ENCODE data around the gene C1orf105.

The C1orf105 gene

GRCh38 chr1:172400722-172401105, 19.8 kb upstream of the C1orf105 start:
- H3K4me3 ChIP-seq (ENCODE audit: low read depth, low read length): no peak overlapping the region
- TF ChIP-seq CTCF (IDR thresholded peaks at IDR 0.05; ENCODE audit: low read depth, low read length): no peak

- no peak for TF ChIP-seq CTCF (IDR thresholded peaks at IDR 0.05; ENCODE audit: low read depth, low read length)
- H3K4me3 ChIP-seq (ENCODE audit: low read depth, low read length): no peak overlapping the region
Observed at GRCh38 chr1:172401477-172401876, 19.0 kb upstream of the C1orf105 start.

GRCh38 chr1:172401892-172402291, 18.6 kb upstream of the C1orf105 start:
- no peak for TF ChIP-seq CTCF (IDR thresholded peaks at IDR 0.05; ENCODE audit: low read depth, low read length)
- H3K4me3 ChIP-seq (ENCODE audit: low read depth, low read length): no peak overlapping the region

- no peak overlapping the region for H3K4me3 ChIP-seq (ENCODE audit: low read depth, low read length)
- TF ChIP-seq CTCF (IDR thresholded peaks at IDR 0.05; ENCODE audit: low read depth, low read length): no peak
Observed at GRCh38 chr1:172402878-172403569, 17.5 kb upstream of the C1orf105 start.

- no peak overlapping the region for H3K4me3 ChIP-seq (ENCODE audit: low read depth, low read length)
- TF ChIP-seq CTCF (IDR thresholded peaks at IDR 0.05; ENCODE audit: low read depth, low read length): no peak
Observed at GRCh38 chr1:172404121-172404520, 16.4 kb upstream of the C1orf105 start.

GRCh38 chr1:172405912-172406311, 14.6 kb upstream of the C1orf105 start:
- TF ChIP-seq CTCF (IDR thresholded peaks at IDR 0.05; ENCODE audit: low read depth, low read length): no peak

GRCh38 chr1:172406968-172407367, 13.5 kb upstream of the C1orf105 start:
- H3K4me3 ChIP-seq (ENCODE audit: low read depth, low read length): no peak overlapping the region
- no peak for TF ChIP-seq CTCF (IDR thresholded peaks at IDR 0.05; ENCODE audit: low read depth, low read length)

More at GRCh38 chr1:172405912-172406311, 14.6 kb upstream of the C1orf105 start:
- H3K4me3 ChIP-seq (ENCODE audit: low read depth, low read length): no peak overlapping the region
